Osteoblast (primary cell): ENCODE data around the gene CBX1. TPM values are rescaled to one million over a fixed set of nuclear protein-coding genes. Genes with fewer than 3 reads are reported as not detected.

ENCODE experiments used
- DNase-seq: peaks from one replicate; pipeline ENCODE4 v3.0.0; 2011; ENCODE audit warnings: low spot score, mixed read lengths; ENCODE audit not compliant: insufficient read length; ENCODE audit errors: missing footprints
- H2AFZ ChIP-seq: 2 replicates; pipeline ENCODE4 v1.6.0; 2011; ENCODE audit warnings: mild to moderate bottlenecking, low read length
- H3K27ac ChIP-seq: 2 replicates; pipeline ENCODE4 v1.5.1; 2011; ENCODE audit warnings: mild to moderate bottlenecking, low read depth, low read length, moderate library complexity
- H3K27me3 ChIP-seq: 2 replicates; pipeline ENCODE4 v1.6.0; 2012; ENCODE audit warnings: mild to moderate bottlenecking, control low read depth, inconsistent platforms, low read length, moderate library complexity; ENCODE audit not compliant: insufficient read depth
- H3K36me3 ChIP-seq: 2 replicates; pipeline ENCODE4 v1.5.1; 2011; ENCODE audit warnings: mild to moderate bottlenecking, low read length, control low read depth, moderate library complexity; ENCODE audit not compliant: insufficient read depth
- H3K4me1 ChIP-seq: 2 replicates; pipeline ENCODE4 v1.5.1; 2011; ENCODE audit warnings: mild to moderate bottlenecking, low read length, control low read depth, moderate library complexity; ENCODE audit not compliant: insufficient read depth
- H3K4me2 ChIP-seq: 2 replicates; pipeline ENCODE4 v1.6.0; 2011; ENCODE audit warnings: mild to moderate bottlenecking, low read length; ENCODE audit not compliant: insufficient read depth
- H3K4me3 ChIP-seq: fragments of 200-600 bp; sonication (generic); 3 replicates; pipeline ENCODE4 v1.5.1; 2012; ENCODE audit warnings: mild to moderate bottlenecking, low read length, inconsistent platforms; ENCODE audit not compliant: insufficient read depth
- H3K79me2 ChIP-seq: 2 replicates; pipeline ENCODE4 v1.6.0; 2012; ENCODE audit warnings: mild to moderate bottlenecking, low read length, control low read depth, inconsistent platforms; ENCODE audit not compliant: insufficient read depth
- H3K9me3 ChIP-seq: 2 replicates; pipeline ENCODE4 v1.5.1; 2011; ENCODE audit warnings: low read depth, low read length, control low read depth
- H4K20me1 ChIP-seq: 2 replicates; pipeline ENCODE4 v1.6.0; 2012; ENCODE audit warnings: mild to moderate bottlenecking, low read length, control low read depth; ENCODE audit not compliant: insufficient read depth
- CTCF ChIP-seq: IDR thresholded peaks from 2 replicates; pipeline ENCODE4 v1.5.1; 2011; ENCODE audit warnings: mild to moderate bottlenecking, low read depth, low read length, moderate library complexity; ENCODE audit errors: extremely low read depth
- total RNA-seq: library from RNA; depleted of rRNA; stranded (reverse); fragments of >200 nt; gene quantifications from 2 replicates; pipeline ENCODE4 v1.2.3, GENCODE V29; 2012

CBX1 gene
- total RNA-seq, 1 donor: 30.0 TPM

GRCh38 chr17:48144231-48144630, 43.0 kb upstream of the CBX1 start:
- Histone ChIP-seq H3K79me2 (no peaks in the 10 kb centered on the region), H3K4me3 (no peak overlapping the region), H3K4me2 (no peak overlapping the region), H2AFZ (no peak overlapping the region), H4K20me1 (no peaks in the 10 kb centered on the region), H3K27me3 (peaks cover 74% of the 10 kb centered on the region), H3K9me3 (no peaks in the 10 kb centered on the region), H3K27ac (no peak overlapping the region), H3K36me3 (no peaks in the 10 kb centered on the region), H3K4me1 (no peaks in the 10 kb centered on the region)
- no peak for TF ChIP-seq CTCF
- DNase-seq: no peak

GRCh38 chr17:48143629-48144028, 42.4 kb upstream of the CBX1 start:
- H3K4me3 ChIP-seq: no peak overlapping the region
- H3K36me3 ChIP-seq: no peaks in the 10 kb centered on the region
- H3K9me3 ChIP-seq: no peaks in the 10 kb centered on the region
- no peak for DNase-seq
- H2AFZ ChIP-seq: no peak overlapping the region
- TF ChIP-seq CTCF: no peak
- H3K79me2 ChIP-seq: no peaks in the 10 kb centered on the region
- H4K20me1 ChIP-seq: no peaks in the 10 kb centered on the region
- H3K27me3 ChIP-seq: peaks cover 68% of the 10 kb centered on the region
- no peaks in the 10 kb centered on the region for H3K4me1 ChIP-seq
- no peak overlapping the region for H3K4me2 ChIP-seq
- H3K27ac ChIP-seq: no peak overlapping the region

GRCh38 chr17:48139944-48140343, 38.7 kb upstream of the CBX1 start:
- Histone ChIP-seq H2AFZ (no peak overlapping the region), H4K20me1 (no peaks in the 10 kb centered on the region), H3K27me3 (peaks cover 46% of the 10 kb centered on the region)

GRCh38 chr17:48137656-48138055, 36.4 kb upstream of the CBX1 start:
- DNase-seq: no peak
- no peak overlapping the region for H2AFZ ChIP-seq
- H3K4me1 ChIP-seq: no peaks in the 10 kb centered on the region
- no peak overlapping the region for H3K4me3 ChIP-seq
- no peaks in the 10 kb centered on the region for H3K79me2 ChIP-seq
- H3K9me3 ChIP-seq: no peaks in the 10 kb centered on the region
- H3K27ac ChIP-seq: no peak overlapping the region
- no peaks in the 10 kb centered on the region for H4K20me1 ChIP-seq
- H3K4me2 ChIP-seq: no peak overlapping the region
- TF ChIP-seq CTCF: no peak
- peaks cover 38% of the 10 kb centered on the region for H3K27me3 ChIP-seq
- H3K36me3 ChIP-seq: no peaks in the 10 kb centered on the region

More at GRCh38 chr17:48139944-48140343, 38.7 kb upstream of the CBX1 start:
- no peaks in the 10 kb centered on the region for H3K79me2 ChIP-seq
- TF ChIP-seq CTCF: no peak
- no peak overlapping the region for H3K4me3 ChIP-seq
- H3K27ac ChIP-seq: no peak overlapping the region
- no peaks in the 10 kb centered on the region for H3K9me3 ChIP-seq
- H3K36me3 ChIP-seq: no peaks in the 10 kb centered on the region
- H3K4me1 ChIP-seq: no peaks in the 10 kb centered on the region
- DNase-seq: no peak
- no peak overlapping the region for H3K4me2 ChIP-seq
